ENCODE measurements around the gene SP3. TPM values are rescaled to one million over a fixed set of nuclear protein-coding genes. Genes with fewer than 3 reads are reported as not detected.

The SP3 gene
- 15.2 and 16.9 TPM in 2 replicates for polyA plus RNA-seq

DNA sequence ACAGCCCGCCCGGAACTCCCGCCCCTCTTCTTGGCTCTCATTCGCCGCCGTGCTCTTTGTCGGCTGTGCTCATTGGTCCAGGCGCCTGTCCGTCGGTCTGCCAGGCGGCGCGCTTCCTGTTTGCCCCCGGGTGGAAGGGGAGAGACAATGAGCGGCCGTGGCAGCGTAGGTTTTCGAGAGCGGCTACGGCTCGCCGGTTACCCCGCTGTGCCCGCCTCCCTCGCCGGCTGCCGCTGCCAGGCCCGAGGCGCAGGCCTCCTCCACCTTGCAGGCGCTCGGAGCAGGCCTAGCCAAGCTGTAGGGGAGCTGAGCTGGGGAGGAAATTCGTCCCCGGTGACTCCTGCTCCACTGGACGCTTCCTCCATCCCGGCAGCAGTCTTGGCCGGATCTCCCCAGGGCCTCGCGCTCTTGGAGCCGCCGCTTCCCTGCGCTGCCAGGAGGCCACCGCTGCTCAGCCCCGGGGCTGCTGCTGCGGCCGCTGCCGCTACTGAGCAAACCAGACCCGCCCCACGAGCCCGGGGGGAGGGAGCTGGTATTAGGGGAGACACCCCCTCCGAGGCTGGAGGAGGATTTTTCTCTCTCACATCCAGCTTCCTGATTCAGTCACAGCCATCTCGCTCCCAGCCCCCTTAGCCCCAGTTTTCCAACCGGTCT, at the start of gene SP3:
Gene SP3 (minus strand): TSS at position 2 of the 654 bp plus-strand sequence. CDS start 202 bp downstream, outside the sequence.

